Loucy (cell line): ENCODE results near the gene RELL2.

Experiments
- EZH2phosphoT487 ChIP-seq: fragments of 200-600 bp; IDR thresholded peaks from 2 replicates; pipeline ENCODE4 v1.6.1; 2018; ENCODE audit warnings: antibody characterized with exemption, mild to moderate bottlenecking, moderate library complexity, borderline replicate concordance
- TF ChIP-seq, protein P1 (sequence below): fragments of 200-600 bp; sonication (generic); conservative IDR thresholded peaks from 2 replicates; pipeline ENCODE4 v1.5.1; 2014; ENCODE audit warnings: mild to moderate bottlenecking, antibody characterized with exemption, low read length

DNA sequence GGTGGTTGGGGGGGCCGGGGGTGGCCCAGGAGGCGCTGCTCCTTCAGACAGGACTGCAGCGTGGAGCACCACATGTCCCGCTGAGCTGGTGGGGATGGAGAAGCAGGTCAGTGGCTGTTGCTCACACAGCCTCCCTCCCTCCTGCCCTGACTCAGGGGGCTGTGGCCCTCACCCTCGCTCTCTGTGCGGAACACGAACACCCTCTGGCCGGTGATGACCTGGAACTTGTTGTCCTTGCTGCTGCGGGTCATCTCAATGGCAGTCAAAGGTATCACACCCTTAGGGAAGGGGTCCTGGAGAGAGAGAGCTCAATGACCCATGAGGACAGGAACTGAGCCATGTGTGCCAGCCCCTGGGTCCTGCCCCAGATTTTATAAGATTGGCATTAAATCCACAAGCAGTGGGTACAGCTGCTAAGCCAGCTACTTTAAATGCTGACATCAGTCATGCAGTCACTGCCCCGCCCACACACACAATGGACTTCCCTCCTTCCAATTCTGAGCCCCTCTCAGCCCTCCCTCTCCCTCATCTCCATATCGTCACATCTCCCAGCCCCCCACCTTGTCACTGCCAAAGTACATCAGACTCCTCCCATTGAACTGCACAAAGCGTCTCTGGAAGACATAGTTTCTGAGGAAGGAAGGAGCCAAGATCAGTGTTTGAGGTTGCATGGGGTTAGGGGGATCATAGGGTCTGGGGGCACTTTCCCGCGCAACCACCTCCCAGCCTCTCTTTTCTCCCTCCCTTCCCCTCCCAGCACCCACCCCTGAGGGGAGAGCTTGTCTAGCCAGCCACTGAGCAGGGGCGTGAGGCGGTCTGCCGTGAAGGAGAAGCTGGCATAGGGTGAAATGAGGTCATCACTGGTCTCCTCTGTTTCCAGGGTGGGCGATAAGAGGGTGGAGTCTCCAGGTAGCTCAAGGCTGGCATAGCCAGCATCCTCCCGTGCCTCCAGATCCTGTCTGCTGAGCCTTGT, 36.3 kb downstream of the RELL2 start:
- TF ChIP-seq, protein P1, sequence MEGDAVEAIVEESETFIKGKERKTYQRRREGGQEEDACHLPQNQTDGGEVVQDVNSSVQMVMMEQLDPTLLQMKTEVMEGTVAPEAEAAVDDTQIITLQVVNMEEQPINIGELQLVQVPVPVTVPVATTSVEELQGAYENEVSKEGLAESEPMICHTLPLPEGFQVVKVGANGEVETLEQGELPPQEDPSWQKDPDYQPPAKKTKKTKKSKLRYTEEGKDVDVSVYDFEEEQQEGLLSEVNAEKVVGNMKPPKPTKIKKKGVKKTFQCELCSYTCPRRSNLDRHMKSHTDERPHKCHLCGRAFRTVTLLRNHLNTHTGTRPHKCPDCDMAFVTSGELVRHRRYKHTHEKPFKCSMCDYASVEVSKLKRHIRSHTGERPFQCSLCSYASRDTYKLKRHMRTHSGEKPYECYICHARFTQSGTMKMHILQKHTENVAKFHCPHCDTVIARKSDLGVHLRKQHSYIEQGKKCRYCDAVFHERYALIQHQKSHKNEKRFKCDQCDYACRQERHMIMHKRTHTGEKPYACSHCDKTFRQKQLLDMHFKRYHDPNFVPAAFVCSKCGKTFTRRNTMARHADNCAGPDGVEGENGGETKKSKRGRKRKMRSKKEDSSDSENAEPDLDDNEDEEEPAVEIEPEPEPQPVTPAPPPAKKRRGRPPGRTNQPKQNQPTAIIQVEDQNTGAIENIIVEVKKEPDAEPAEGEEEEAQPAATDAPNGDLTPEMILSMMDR, result no peak
- TF ChIP-seq EZH2phosphoT487, result no peak
